Effector memory CD8-positive, alpha-beta T cell (primary cell): ENCODE results near the gene CABP5.

Experiments
- ATAC-seq: fragments of 150-1000 bp; cut with Tn5 transposase; replicated peaks from 2 replicates; pipeline ENCODE4 v1.10.0; 2021; ENCODE audit warnings: mild to moderate bottlenecking, moderate library complexity
- DNase-seq, 3 experiments: peaks; one replicate each; pipeline ENCODE4 v3.0.0; 2021
- H3K27ac Mint-ChIP-seq, 2 donors: one replicate each; pipeline ENCODE4 v1.8.0; 2022; ENCODE audit warnings: mild to moderate bottlenecking in 2 of 2, mixed read lengths in 2 of 2, moderate library complexity in 2 of 2
- H3K27me3 Mint-ChIP-seq, 2 donors: one replicate each; pipeline ENCODE4 v1.8.0; 2022; ENCODE audit warnings: mixed read lengths in 2 of 2
- H3K36me3 Mint-ChIP-seq: one replicate; pipeline ENCODE4 v1.8.0; 2022; ENCODE audit warnings: mild to moderate bottlenecking, moderate library complexity, mixed read lengths; ENCODE audit not compliant: insufficient read depth
- H3K4me1 Mint-ChIP-seq, 2 donors: one replicate each; pipeline ENCODE4 v1.8.0; 2022; ENCODE audit warnings: low read depth in 2 of 2, mixed read lengths in 2 of 2
- H3K4me3 Mint-ChIP-seq, 2 donors: one replicate each; pipeline ENCODE4 v1.8.0; 2022; ENCODE audit warnings: mild to moderate bottlenecking in 2 of 2, mixed read lengths in 2 of 2, moderate library complexity in 2 of 2
- H3K9me3 Mint-ChIP-seq, 2 donors: one replicate each; pipeline ENCODE4 v1.8.0; 2022; ENCODE audit warnings: mixed read lengths in 2 of 2

CABP5 gene

DNA sequence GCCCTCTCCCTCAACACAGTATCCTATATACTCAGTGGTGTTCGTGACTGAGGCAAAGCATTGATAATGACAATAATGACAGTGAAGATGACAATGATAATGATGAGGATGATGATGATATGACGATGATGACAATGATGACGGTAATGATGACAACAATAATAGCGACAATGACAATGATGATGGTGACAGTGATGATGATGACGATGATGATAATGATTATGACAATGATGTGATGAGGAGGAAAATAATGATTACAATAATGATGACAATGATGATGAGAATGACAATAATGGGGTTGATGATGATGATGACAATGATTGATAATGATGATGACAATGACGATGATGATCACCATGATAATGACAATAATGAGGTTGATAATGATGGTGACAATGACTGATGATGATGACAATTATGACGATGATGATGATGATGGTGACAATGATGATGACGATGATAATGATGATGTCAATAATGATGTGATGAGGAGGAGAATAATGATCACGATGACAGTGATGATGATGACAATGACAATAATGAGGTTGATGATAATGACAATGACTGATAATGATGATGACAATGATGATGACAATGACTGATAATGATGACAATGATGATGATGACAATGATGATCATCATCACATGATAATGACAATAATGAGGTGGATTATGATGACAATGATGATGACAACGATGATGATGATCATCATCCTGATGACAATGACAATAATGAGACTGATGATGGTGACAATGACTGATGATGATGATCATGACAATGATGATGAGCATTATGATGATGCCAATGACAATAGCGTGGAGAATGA is 32.7 kb downstream of the CABP5 start:
- Mint-ChIP-seq H3K9me3 (peaks cover 0 to 1% of the 10 kb centered on the region in 2 donors), H3K27ac (no peak overlapping the region), H3K4me3 (no peak overlapping the region), H3K4me1 (no peaks in the 10 kb centered on the region), H3K27me3 (peaks cover 16 to 18% of the 10 kb centered on the region in 2 donors), H3K36me3 (no peaks in the 10 kb centered on the region)
- DNase-seq (no peak), ATAC-seq (no peak)

DNA sequence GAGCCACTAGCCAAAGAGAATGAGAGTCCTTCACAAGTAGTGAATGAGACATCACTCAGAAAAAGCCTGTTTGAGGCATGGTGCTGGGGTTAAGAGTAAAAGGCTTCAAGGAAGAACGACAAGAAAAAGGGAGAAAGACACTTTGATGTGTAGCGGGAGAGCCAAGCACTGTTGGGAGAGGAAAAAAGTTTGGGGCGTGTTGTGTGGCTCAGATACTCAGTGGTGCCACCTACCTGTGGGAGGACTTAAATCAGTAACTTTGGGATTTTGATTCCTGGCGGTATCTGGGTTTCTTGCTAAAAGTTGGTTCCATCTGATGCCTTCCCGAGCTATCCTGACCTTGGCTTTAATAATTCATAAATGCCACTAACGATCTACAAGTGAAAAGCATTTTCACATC is 37.1 kb downstream of the CABP5 start:
- H3K27me3 Mint-ChIP-seq = peaks cover 40 to 46% of the 10 kb centered on the region in 2 donors
- H3K36me3 Mint-ChIP-seq = no peaks in the 10 kb centered on the region
- H3K9me3 Mint-ChIP-seq = peaks cover 0 to 1% of the 10 kb centered on the region in 2 donors
- H3K27ac Mint-ChIP-seq = no peak overlapping the region
- no peaks in the 10 kb centered on the region for H3K4me1 Mint-ChIP-seq
- DNase-seq (no peak), ATAC-seq (no peak)
- no peak overlapping the region for H3K4me3 Mint-ChIP-seq

DNA sequence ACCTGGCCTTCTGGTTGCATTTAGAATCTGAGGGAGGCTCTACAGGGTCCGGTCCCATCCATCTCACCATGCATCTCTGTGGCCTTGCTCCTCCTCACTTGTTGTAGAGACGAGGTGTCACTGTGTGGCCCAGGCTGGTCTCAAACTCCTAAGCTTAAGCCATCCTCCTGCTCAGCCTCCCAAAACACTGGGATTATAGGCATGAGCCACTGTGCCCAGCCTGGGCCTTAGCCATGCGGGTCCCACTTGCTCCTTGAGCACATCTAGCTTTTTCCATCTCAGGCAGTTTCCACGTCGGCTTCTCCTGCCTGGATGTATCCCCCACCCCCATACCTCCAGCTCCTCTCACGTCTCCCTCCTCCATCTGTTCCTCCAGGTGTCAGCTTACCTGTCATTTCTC is 39.6 kb downstream of the CABP5 start:
- ATAC-seq (no peak), DNase-seq (no peak)
- no peak overlapping the region for H3K27ac Mint-ChIP-seq
- no peaks in the 10 kb centered on the region for H3K36me3 Mint-ChIP-seq
- no peaks in the 10 kb centered on the region for H3K4me1 Mint-ChIP-seq
- peaks cover 40 to 52% of the 10 kb centered on the region in 2 donors for H3K27me3 Mint-ChIP-seq
- H3K4me3 Mint-ChIP-seq = no peak overlapping the region
- peaks cover 0 to 1% of the 10 kb centered on the region in 2 donors for H3K9me3 Mint-ChIP-seq

DNA sequence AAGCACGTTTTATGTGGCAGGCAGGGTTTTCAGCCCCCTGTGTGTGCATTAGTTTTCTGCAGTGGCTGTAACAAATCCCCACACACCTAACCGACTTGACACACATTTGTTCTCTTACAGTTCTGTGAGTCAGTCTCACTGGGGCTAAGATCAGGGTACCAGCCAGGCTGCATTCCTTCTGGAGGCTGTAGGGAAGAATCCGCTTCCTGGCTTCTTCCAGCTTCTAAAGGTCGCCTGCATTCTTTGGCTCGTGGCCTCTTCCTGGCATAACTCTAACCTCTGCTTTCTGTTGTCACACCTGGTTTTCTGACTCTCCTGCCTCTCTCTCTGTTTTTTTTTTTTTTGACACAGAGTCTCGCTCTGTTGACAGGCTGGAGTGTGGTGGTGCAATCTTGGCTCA is 43.0 kb downstream of the CABP5 start:
- H3K9me3 Mint-ChIP-seq = no peaks in the 10 kb centered on the region
- ATAC-seq (no peak), DNase-seq (no peak)
- no peak overlapping the region for H3K4me3 Mint-ChIP-seq
- no peaks in the 10 kb centered on the region for H3K36me3 Mint-ChIP-seq
- H3K27ac Mint-ChIP-seq = no peak overlapping the region
- peaks cover 31 to 40% of the 10 kb centered on the region in 2 donors for H3K27me3 Mint-ChIP-seq
- H3K4me1 Mint-ChIP-seq = no peaks in the 10 kb centered on the region

DNA sequence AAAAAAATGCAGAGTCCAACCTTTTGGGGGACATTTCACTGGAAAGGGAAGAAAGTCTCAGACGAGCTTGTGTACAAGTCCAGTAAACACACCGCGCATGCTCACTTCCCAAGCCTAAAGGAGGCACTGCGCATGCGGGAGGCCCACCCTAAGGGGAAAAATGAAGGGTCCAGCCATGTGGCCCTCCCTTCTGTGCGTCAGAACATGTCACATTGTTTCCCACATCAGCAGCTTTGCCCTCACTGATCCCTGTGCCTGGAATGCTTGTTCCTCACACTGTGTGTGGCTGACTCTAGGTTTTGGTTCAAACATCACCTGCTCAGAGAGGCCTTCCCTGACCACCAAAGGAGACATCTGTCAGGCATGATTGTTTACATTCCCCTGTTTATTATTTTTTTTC is 45.1 kb downstream of the CABP5 start:
- ATAC-seq (no peak), DNase-seq (no peak)
- Mint-ChIP-seq H3K4me1 (no peaks in the 10 kb centered on the region), H3K27ac (no peak overlapping the region), H3K27me3 (peaks cover 26 to 38% of the 10 kb centered on the region in 2 donors), H3K4me3 (no peak overlapping the region), H3K9me3 (no peaks in the 10 kb centered on the region), H3K36me3 (no peaks in the 10 kb centered on the region)

DNA sequence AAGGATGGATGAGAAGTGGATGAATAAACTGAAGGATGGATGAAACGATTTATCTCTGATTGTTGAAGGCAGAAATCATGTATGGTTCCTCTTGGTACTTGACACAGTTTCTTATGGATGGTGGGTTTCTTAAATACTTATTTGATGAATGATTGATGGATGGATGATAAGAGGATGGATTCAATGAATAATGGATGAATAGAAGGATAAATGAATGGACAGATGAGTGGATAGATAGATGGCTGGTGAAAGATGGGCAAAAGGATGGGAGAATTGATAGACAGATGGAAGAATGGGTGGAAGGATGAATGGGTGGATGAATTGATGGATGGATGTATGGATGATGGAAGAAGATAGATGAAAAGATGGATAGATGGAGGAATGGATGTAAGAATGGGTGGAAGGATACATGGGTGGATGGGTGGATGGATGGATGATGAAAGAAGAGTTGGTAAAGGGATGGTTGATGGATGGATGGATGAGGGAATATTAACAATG is 47.6 kb downstream of the CABP5 start:
- Mint-ChIP-seq H3K4me3 (no peak overlapping the region), H3K36me3 (no peaks in the 10 kb centered on the region), H3K4me1 (no peaks in the 10 kb centered on the region), H3K9me3 (no peaks in the 10 kb centered on the region), H3K27ac (no peak overlapping the region), H3K27me3 (peaks cover 18 to 23% of the 10 kb centered on the region in 2 donors)
- no peak for ATAC-seq
- DNase-seq = no peak

DNA sequence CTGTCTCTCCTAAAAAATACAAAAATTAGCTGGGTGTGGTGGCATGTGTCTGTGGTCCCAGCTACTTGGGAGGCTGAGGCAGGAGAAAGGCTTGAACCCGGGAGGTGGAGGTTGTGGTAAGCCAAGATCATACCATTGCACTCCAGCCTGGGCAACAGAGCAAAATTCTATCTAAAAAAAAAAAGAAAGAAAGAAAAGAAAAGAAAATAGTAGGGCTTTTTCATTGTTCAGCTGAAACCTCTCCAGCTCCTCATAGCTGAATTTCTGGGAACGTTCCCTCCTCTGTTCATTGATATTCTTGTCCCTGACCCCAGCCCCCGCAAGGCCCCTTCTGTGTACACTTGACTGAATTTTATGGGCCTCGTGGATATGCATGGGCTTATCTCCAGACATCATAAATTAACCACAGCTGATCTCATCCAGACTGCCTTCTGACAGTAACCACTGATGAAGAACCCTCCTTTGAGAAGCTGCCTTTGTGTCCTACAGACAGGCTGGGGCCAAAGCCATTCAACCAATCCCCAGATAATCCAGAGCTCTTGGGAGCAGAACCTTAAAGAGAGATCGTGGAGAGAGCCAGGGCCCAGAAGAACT is 49.6 kb downstream of the CABP5 start, which contains the start of gene ELSPBP1:
ELSPBP1 (plus strand) TSS at position 424 of the 594 bp plus-strand sequence. CDS start 14,036 bp downstream, outside the sequence.
- DNase-seq (no peak), ATAC-seq (no peak)
- no peak within 1 kb of the TSS for H3K27ac Mint-ChIP-seq
- H3K9me3 Mint-ChIP-seq = no peaks in the 10 kb centered on the region
- H3K4me1 Mint-ChIP-seq = no peaks in the 10 kb centered on the region
- H3K36me3 Mint-ChIP-seq = no peaks in the 10 kb centered on the region
- no peak within 1 kb of the TSS for H3K4me3 Mint-ChIP-seq
- peaks cover 30 to 37% of the 10 kb centered on the region in 2 donors for H3K27me3 Mint-ChIP-seq

DNA sequence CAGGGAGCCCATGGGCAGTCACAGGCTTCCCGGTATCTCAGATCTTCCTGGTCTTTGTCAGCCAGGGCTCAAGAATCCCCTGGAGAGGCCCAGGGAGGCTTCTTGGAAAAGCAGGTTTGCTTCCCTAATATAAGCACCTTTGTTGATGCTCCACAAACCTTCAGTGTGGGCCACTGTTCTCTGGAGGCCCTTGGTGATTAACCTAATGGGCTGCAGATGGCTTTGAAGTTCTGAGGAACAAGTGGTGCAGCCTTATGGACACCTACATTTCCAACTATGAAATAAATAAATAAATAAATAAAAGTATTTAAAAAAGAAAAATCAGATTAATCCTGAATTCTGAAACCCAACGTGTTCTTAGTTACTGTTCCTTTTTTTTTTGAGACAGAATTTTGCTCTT is 51.8 kb downstream of the CABP5 start, which contains the start of gene BSPH1:
BSPH1 (minus strand) TSS at position 101 of the 400 bp plus-strand sequence; CDS start at position 12, 89 bp downstream.
- DNase-seq (no peak), ATAC-seq (no peak)
- no peaks in the 10 kb centered on the region for H3K36me3 Mint-ChIP-seq
- H3K27ac Mint-ChIP-seq = no peak within 1 kb of the TSS
- H3K4me1 Mint-ChIP-seq = no peaks in the 10 kb centered on the region
- peaks cover 34 to 41% of the 10 kb centered on the region in 2 donors for H3K27me3 Mint-ChIP-seq
- H3K9me3 Mint-ChIP-seq = no peaks in the 10 kb centered on the region
- H3K4me3 Mint-ChIP-seq = no peak within 1 kb of the TSS

DNA sequence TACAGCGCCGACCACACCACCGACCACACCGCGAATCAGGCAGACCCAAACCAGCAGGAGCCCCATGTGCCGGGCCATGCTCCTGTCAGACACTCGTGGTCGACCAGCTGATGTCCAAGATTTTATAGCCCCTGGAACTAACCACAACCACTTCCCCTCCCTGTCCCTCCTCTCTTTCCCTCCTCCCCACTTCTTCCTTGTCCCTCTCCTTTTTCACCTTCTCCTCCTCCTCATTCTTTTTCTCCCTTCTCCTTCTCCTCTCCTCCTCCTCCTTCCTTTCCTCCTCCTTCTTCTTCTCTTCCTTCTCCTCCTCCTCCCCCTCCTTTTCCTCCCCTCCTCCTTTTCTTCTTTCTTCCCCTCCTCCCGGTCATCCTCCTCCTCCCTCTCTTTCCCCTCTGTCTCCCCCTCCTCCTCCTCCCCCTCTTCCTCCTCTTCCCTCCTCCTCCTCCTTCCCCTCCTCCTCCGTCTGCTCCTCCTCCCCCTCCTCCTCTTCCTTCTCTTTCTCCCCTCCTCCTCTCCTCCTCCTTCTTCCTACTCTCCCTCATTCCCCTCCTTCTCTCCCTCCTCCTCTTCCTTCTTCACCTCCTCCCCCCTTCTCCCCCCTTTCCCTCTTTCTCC is 52.6 kb downstream of the CABP5 start:
- Mint-ChIP-seq H3K27ac (no peak overlapping the region), H3K4me1 (no peaks in the 10 kb centered on the region), H3K9me3 (no peaks in the 10 kb centered on the region), H3K4me3 (no peak overlapping the region), H3K36me3 (no peaks in the 10 kb centered on the region), H3K27me3 (peaks cover 42% of the 10 kb centered on the region in 2 donors)
- DNase-seq (no peak), ATAC-seq (no peak)
